NCI-H2196 treated with DMSO at 0.1 percent for 48 hours (cell line): ENCODE measurements around the gene CR1.
"Not testable (repeated sequence)": the region's sequence is repeated elsewhere in the genome, so short reads cannot be mapped to it uniquely, and the experiment has no call there.

Experiments used
- DNase-seq: peaks from one replicate; lab custom pipeline; 2025; ENCODE audit not compliant: unreplicated experiment; lab: John Stamatoyannopoulos, UW

The CR1 gene

GRCh38 chr1:207638487-207639145 lies 142.7 kb downstream of the CR1 start:
- not testable (repeated sequence) for DNase-seq

GRCh38 chr1:207639362-207639761 lies 143.4 kb downstream of the CR1 start:
- DNase-seq, result not testable (repeated sequence)

GRCh38 chr1:207644166-207644851 lies 148.4 kb downstream of the CR1 start:
- DNase-seq, result no peak

- no peak for DNase-seq
Observed at GRCh38 chr1:207644852-207645634, 149.1 kb downstream of the CR1 start, which contains the start of gene CR1L. Gene CR1L (plus strand): TSS chr1:207645133. CDS start chr1:207645234, 101 bp downstream.

GRCh38 chr1:207645635-207646081 lies 149.7 kb downstream of the CR1 start:
- no peak for DNase-seq

- no peak for DNase-seq
Observed at GRCh38 chr1:207646171-207646570, 150.2 kb downstream of the CR1 start.

GRCh38 chr1:207646944-207647579 lies 151.1 kb downstream of the CR1 start:
- DNase-seq, result no peak

GRCh38 chr1:207647671-207648333 lies 151.8 kb downstream of the CR1 start:
- no peak for DNase-seq

- no peak for DNase-seq
Observed at GRCh38 chr1:207648334-207649209, 152.6 kb downstream of the CR1 start.

- DNase-seq, result no peak
Observed at GRCh38 chr1:207649210-207649753, 153.3 kb downstream of the CR1 start.

- no peak for DNase-seq
Observed at GRCh38 chr1:207649865-207650580, 154.1 kb downstream of the CR1 start.

GRCh38 chr1:207651583-207651982 lies 155.6 kb downstream of the CR1 start:
- DNase-seq, result no peak

GRCh38 chr1:207654320-207654719 lies 158.4 kb downstream of the CR1 start:
- DNase-seq, result no peak

- no peak for DNase-seq
Observed at GRCh38 chr1:207658408-207658807, 162.5 kb downstream of the CR1 start.

GRCh38 chr1:207658904-207659485 lies 163.0 kb downstream of the CR1 start:
- no peak for DNase-seq

- no peak for DNase-seq
Observed at GRCh38 chr1:207659545-207660153, 163.7 kb downstream of the CR1 start.

- DNase-seq, result not testable (repeated sequence)
Observed at GRCh38 chr1:207661420-207661819, 165.5 kb downstream of the CR1 start.

GRCh38 chr1:207666342-207666741 lies 170.4 kb downstream of the CR1 start:
- no peak for DNase-seq
